K562 (cell line): ENCODE data around the gene FAM174C. TPM values are rescaled to one million over a fixed set of nuclear protein-coding genes. Genes with fewer than 3 reads are reported as not detected.
A peak's percentile ranks its signal among the peaks of the same experiment; 100 is the strongest.

Source experiments
- CBFA2T2 ChIP-seq: fragments of 450-650 bp; conservative IDR thresholded peaks from 2 replicates; pipeline ENCODE4 v1.6.1; 2017; ENCODE audit warnings: mild to moderate bottlenecking
- CEBPG ChIP-seq, 3 experiments: fragments of 200-800 bp in 1 of 3; sonication (Bioruptor generic) in 1 of 3; sonication (generic) in 1 of 3; formaldehyde crosslinking in 1 of 3; IDR thresholded peaks in 2 of 3; conservative IDR thresholded peaks in 1 of 3; 2 replicates each; pipeline versions ENCODE4 v1.6.1 to v1.8.0; 2016 to 2022; ENCODE audit warnings: missing compliant biosample characterization in 2 of 3, missing genetic modification characterization in 2 of 3, mild to moderate bottlenecking in 1 of 3, missing genetic modification reagents in 1 of 3
- E2F1 ChIP-seq: sonication (generic); formaldehyde crosslinking; IDR thresholded peaks from 2 replicates; pipeline ENCODE4 v1.8.1; 2023; ENCODE audit warnings: mild to moderate bottlenecking, missing genetic modification reagents, moderate library complexity
- IRF9 ChIP-seq: fragments of 450-650 bp; IDR thresholded peaks from 2 replicates; pipeline ENCODE4 v1.6.1; 2016; ENCODE audit warnings: missing biosample characterization, missing genetic modification characterization
- RBM34 ChIP-seq: fragments of 200-400 bp; formaldehyde crosslinking; IDR thresholded peaks from 2 replicates; pipeline ENCODE4 v1.6.1; 2018; ENCODE audit warnings: low read length, borderline replicate concordance; ENCODE audit not compliant: insufficient read depth
- SIRT6 ChIP-seq: IDR thresholded peaks from one replicate; pipeline ENCODE4 v1.6.1; 2012; ENCODE audit warnings: low read depth, mild to moderate bottlenecking, control low read depth, inconsistent platforms, low read length, moderate library complexity
- U2AF1 ChIP-seq: fragments of 200-400 bp; formaldehyde crosslinking; optimal IDR thresholded peaks from 2 replicates; pipeline ENCODE3; 2017; ENCODE audit warnings: mild to moderate bottlenecking, low read depth, low read length, moderate library complexity
- VEZF1 ChIP-seq: fragments of 200-800 bp; sonication (Bioruptor generic); IDR thresholded peaks from 2 replicates; pipeline ENCODE4 v1.6.1; 2017; ENCODE audit warnings: missing genetic modification characterization, missing compliant biosample characterization
- ZFP1 ChIP-seq: fragments of 450-650 bp; formaldehyde crosslinking; IDR thresholded peaks from 2 replicates; pipeline ENCODE4 v1.4.0; 2020; ENCODE audit warnings: mild to moderate bottlenecking, mixed read lengths
- ZNF395 ChIP-seq: fragments of 200-800 bp; sonication (Bioruptor generic); IDR thresholded peaks from 2 replicates; pipeline ENCODE4 v1.6.1; 2017; ENCODE audit warnings: missing genetic modification characterization, missing compliant biosample characterization
- polyA plus RNA-seq, 8 experiments: library from polyadenylated mRNA; depleted of rRNA in 4 of 8; stranded (reverse) in 5 of 8; unstranded in 3 of 8; fragments of >200 nt; fragmentation: Nextera tagmentation in 2 of 8; fragmentation: Illumina TruSeq in 1 of 8; extraction: Ambion mirVana in 2 of 8; extraction: Trizol in 1 of 8; gene quantifications; 2 replicates each; pipeline versions ENCODE4 v1.2.1 to v1.2.3, GENCODE V29; 2011 to 2014; ENCODE audit warnings: inconsistent platforms in 1 of 8, missing spikeins in 1 of 8
- total RNA-seq, 7 experiments: library from RNA; depleted of rRNA in 6 of 7; stranded (reverse); fragments of >200 nt in 6 of 7; fragmentation: Illumina TruSeq in 2 of 7; extraction: Trizol in 2 of 7; gene quantifications; 2 replicates each; pipeline versions ENCODE4 v1.2.1 to v1.2.3, GENCODE V29; 2011 to 2021; ENCODE audit warnings: low replicate concordance in 1 of 7

Gene FAM174C
- total and polyA plus RNA-seq, 9 of the 15 experiments (the other 6 are each of a cell fraction or from before 2014, with no cell fraction given), result 0.66 to 89.6 (median 20.3) TPM

- TF ChIP-seq RBM34 (no peak), VEZF1 (CRISPR knock-in tag) (peak; percentile 34; the same call in 1 of the 2 replicates), IRF9 (no peak), CBFA2T2 (no peak), ZFP1 (no peak), ZNF395 (no peak), SIRT6 (no peak), U2AF1 (no peak), CEBPG (CRISPR knock-in tag; IDR thresholded peaks at IDR 0.05) (peak; percentile 51), CEBPG (tag; conservative IDR thresholded peaks at IDR 0.05 in 1 of 2, IDR thresholded peaks at IDR 0.05 in 1 of 2) (no peak), E2F1 (no peak)
These were observed 43.5 kb downstream of the FAM174C start (continued) for GRCh38 chr19:1318678-1319471.
